HepG2 (cell line): ENCODE measurements around the gene MARCHF2. TPM values are rescaled to one million over a fixed set of nuclear protein-coding genes. Genes with fewer than 3 reads are reported as not detected.

ENCODE experiments used
- ARID5B ChIP-seq: IDR thresholded peaks from 2 replicates; pipeline ENCODE4 v1.4.0; 2020; ENCODE audit warnings: mild to moderate bottlenecking, missing genetic modification reagents
- CREBL2 ChIP-seq: sonication (generic); formaldehyde crosslinking; IDR thresholded peaks from 2 replicates; pipeline ENCODE4 v1.8.1; 2023; ENCODE audit warnings: missing genetic modification reagents, mild to moderate bottlenecking, borderline replicate concordance
- FOXP4 ChIP-seq: sonication (generic); formaldehyde crosslinking; IDR thresholded peaks from 2 replicates; pipeline ENCODE4 v1.4.0; 2020; ENCODE audit warnings: missing genetic modification reagents
- HDAC2 ChIP-seq: sonication (generic); formaldehyde crosslinking; IDR thresholded peaks from 2 replicates; pipeline ENCODE4 v1.4.0; 2020; ENCODE audit warnings: missing genetic modification reagents
- HMG20B ChIP-seq: conservative IDR thresholded peaks from 2 replicates; pipeline ENCODE4 v1.6.1; 2016; ENCODE audit warnings: missing genetic modification reagents, missing compliant biosample characterization
- MLX ChIP-seq: IDR thresholded peaks from 2 replicates; pipeline ENCODE4 v1.6.1; 2016
- NFYB ChIP-seq: sonication (generic); formaldehyde crosslinking; IDR thresholded peaks from 2 replicates; pipeline ENCODE4 v1.4.0; 2020; ENCODE audit warnings: missing genetic modification reagents
- PHF21A ChIP-seq: sonication (generic); formaldehyde crosslinking; IDR thresholded peaks from 2 replicates; pipeline ENCODE4 v1.5.0; 2020; ENCODE audit warnings: mild to moderate bottlenecking, missing genetic modification reagents
- RXRB ChIP-seq: IDR thresholded peaks from 2 replicates; pipeline ENCODE4 v1.6.1; 2016; ENCODE audit warnings: borderline replicate concordance, missing genetic modification reagents, missing compliant biosample characterization
- SKIL ChIP-seq: sonication (generic); formaldehyde crosslinking; IDR thresholded peaks from 2 replicates; pipeline ENCODE4 v1.8.0; 2022; ENCODE audit warnings: missing genetic modification reagents, mild to moderate bottlenecking, moderate library complexity, borderline replicate concordance
- STAT6 ChIP-seq: sonication (generic); formaldehyde crosslinking; IDR thresholded peaks from 2 replicates; pipeline ENCODE4 v1.4.0; 2020; ENCODE audit warnings: missing genetic modification reagents, mild to moderate bottlenecking, borderline replicate concordance
- ZFP91 ChIP-seq: sonication (generic); formaldehyde crosslinking; IDR thresholded peaks from 2 replicates; pipeline ENCODE4 v1.9.0; 2022; ENCODE audit warnings: missing genetic modification reagents, mild to moderate bottlenecking, borderline replicate concordance
- ZNF362 ChIP-seq: sonication (generic); formaldehyde crosslinking; IDR thresholded peaks from 2 replicates; pipeline ENCODE4 v1.4.0; 2020; ENCODE audit warnings: missing genetic modification reagents, mild to moderate bottlenecking, borderline replicate concordance
- polyA plus RNA-seq, 8 experiments: library from polyadenylated mRNA; depleted of rRNA in 3 of 8; stranded (reverse) in 7 of 8; unstranded in 1 of 8; fragments of >200 nt; fragmentation: Illumina TruSeq in 4 of 8; extraction: Trizol in 4 of 8; gene quantifications; 2 replicates each; pipeline versions ENCODE4 v1.2.1 to v1.2.3, GENCODE V29; 2011 to 2016; ENCODE audit warnings: low read depth in 4 of 8, missing spikeins in 1 of 8, mixed read lengths in 1 of 8; ENCODE audit not compliant: insufficient read depth in 1 of 8
- total RNA-seq, 5 experiments: library from RNA; depleted of rRNA; stranded (reverse); fragments of >200 nt; fragmentation: Illumina TruSeq; extraction: Trizol; gene quantifications; 2 replicates each; pipeline ENCODE4 v1.2.3, GENCODE V29; 2016; ENCODE audit warnings: low read depth in 1 of 5

Gene MARCHF2
- total and polyA plus RNA-seq, 2 of the 13 experiments (the other 11 are each of a cell fraction or from before 2014, with no cell fraction given): 12.7 to 13.0 TPM

- TF ChIP-seq NFYB (CRISPR knock-in tag): no peak
- peak; percentile 35; the same call in 1 of the 2 replicates for TF ChIP-seq FOXP4
- TF ChIP-seq MLX: 0 out of 2 replicates have a peak, but pooled peaks have one; percentile 39
- TF ChIP-seq RXRB (CRISPR knock-in tag): peak; percentile 48
- 0 out of 2 replicates have a peak, but pooled peaks have one; percentile 30 for TF ChIP-seq HMG20B (CRISPR knock-in tag)
- no peak for TF ChIP-seq CREBL2 (CRISPR knock-in tag)
- peak; percentile 56 for TF ChIP-seq PHF21A (CRISPR knock-in tag)
- peak; percentile 92 for TF ChIP-seq ZNF362 (CRISPR knock-in tag)
- TF ChIP-seq SKIL: 0 out of 2 replicates have a peak, but pooled peaks have one; percentile 32
- peak; percentile 78 for TF ChIP-seq ARID5B (CRISPR knock-in tag)
- TF ChIP-seq ZFP91 (CRISPR knock-in tag): 0 out of 2 replicates have a peak, but pooled peaks have one; percentile 33
- TF ChIP-seq HDAC2 (CRISPR knock-in tag): peak; percentile 22; the same call in 1 of the 2 replicates
- TF ChIP-seq STAT6 (CRISPR knock-in tag): no peak
Measured at GRCh38 chr19:8423817-8424223, 10.7 kb downstream of the MARCHF2 start (continued).
